DND-41 (cell line): ENCODE measurements around the gene KDELR1.
A peak's percentile ranks its signal among the peaks of the same experiment; 100 is the strongest.

Source experiments
- ATAC-seq: fragments of 200-7000 bp; cut with Tn5 transposase; 3 replicates; pipeline ENCODE4 v1.9.1; 2021; ENCODE audit warnings: low read depth; ENCODE audit not compliant: insufficient read depth
- DNase-seq: peaks from one replicate; pipeline ENCODE4 v3.0.0-alpha.2; 2020
- H2AFZ ChIP-seq: 2 replicates; pipeline ENCODE4 v1.6.0; 2012; ENCODE audit warnings: low read depth, low read length
- H3K27ac ChIP-seq: 2 replicates; pipeline ENCODE4 v1.5.1; 2012; ENCODE audit warnings: low read length, inconsistent platforms
- H3K27me3 ChIP-seq: fragments of 200-600 bp; sonication (generic); 2 replicates; pipeline ENCODE4 v1.6.0; 2012; ENCODE audit warnings: low read length, mild to moderate bottlenecking, inconsistent platforms; ENCODE audit not compliant: insufficient read depth, poor library complexity
- H3K36me3 ChIP-seq: 2 replicates; pipeline ENCODE4 v1.5.1; 2012; ENCODE audit warnings: low read length, inconsistent platforms; ENCODE audit not compliant: insufficient read depth
- H3K4me1 ChIP-seq: 2 replicates; pipeline ENCODE4 v1.5.1; 2012; ENCODE audit warnings: mild to moderate bottlenecking, low read length; ENCODE audit not compliant: insufficient read depth
- H3K4me2 ChIP-seq: 2 replicates; pipeline ENCODE4 v1.6.0; 2012; ENCODE audit warnings: mild to moderate bottlenecking, moderate library complexity, low read length, inconsistent platforms; ENCODE audit not compliant: insufficient read depth
- H3K4me3 ChIP-seq, 2 experiments: fragments of 200-600 bp in 1 of 2; shearing (Covaris generic) in 1 of 2; 2 replicates each; pipeline ENCODE4 v1.5.1; 2012 to 2016; ENCODE audit warnings: inconsistent platforms in 2 of 2, low read length in 2 of 2, mild to moderate bottlenecking in 2 of 2, low read depth in 1 of 2, moderate library complexity in 1 of 2
- H3K79me2 ChIP-seq: 2 replicates; pipeline ENCODE4 v1.6.0; 2012; ENCODE audit warnings: low read length, inconsistent platforms; ENCODE audit not compliant: insufficient read depth
- H3K9ac ChIP-seq: 2 replicates; pipeline ENCODE4 v1.6.0; 2012; ENCODE audit warnings: low read depth, mild to moderate bottlenecking, inconsistent platforms, low read length, moderate library complexity
- H3K9me3 ChIP-seq: 2 replicates; pipeline ENCODE4 v1.5.1; 2012; ENCODE audit warnings: low read length, moderate library complexity, mild to moderate bottlenecking, inconsistent platforms; ENCODE audit not compliant: insufficient read depth, severe bottlenecking
- H4K20me1 ChIP-seq: 2 replicates; pipeline ENCODE4 v1.6.0; 2012; ENCODE audit warnings: low read length; ENCODE audit not compliant: insufficient read depth
- CTCF ChIP-seq: IDR thresholded peaks from 2 replicates; pipeline ENCODE4 v1.5.1; 2012; ENCODE audit warnings: borderline replicate concordance, low read length, moderate library complexity, mild to moderate bottlenecking; ENCODE audit not compliant: poor library complexity, severe bottlenecking; ENCODE audit errors: extremely low read depth
- EZH2 ChIP-seq: IDR thresholded peaks from 3 replicates; pipeline ENCODE4 v1.6.1; 2012; ENCODE audit warnings: borderline replicate concordance, low read depth, mild to moderate bottlenecking, moderate library complexity, low read length, inconsistent platforms; ENCODE audit not compliant: severe bottlenecking

Gene KDELR1

DNA sequence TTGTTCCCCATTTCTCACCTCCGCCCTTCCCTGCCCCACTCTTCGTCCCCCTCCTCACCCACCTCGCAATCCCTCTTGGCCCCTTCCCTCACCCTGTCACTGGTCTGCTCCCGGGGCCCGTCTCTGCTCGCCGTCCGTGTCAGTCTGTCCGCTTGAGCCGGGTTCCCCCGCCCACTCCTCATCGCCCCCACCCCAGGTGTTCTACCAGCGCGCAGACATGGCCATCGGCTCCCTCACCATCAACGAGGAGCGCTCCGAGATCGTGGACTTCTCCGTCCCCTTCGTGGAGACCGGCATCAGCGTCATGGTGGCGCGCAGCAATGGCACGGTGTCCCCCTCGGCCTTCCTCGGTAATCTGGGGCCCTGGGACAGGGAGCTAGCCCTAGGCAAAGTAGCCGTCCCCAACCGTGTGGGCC is 24.5 kb upstream of the KDELR1 start:
- H3K9me3 ChIP-seq = no peaks in the 10 kb centered on the region
- no peaks in the 10 kb centered on the region for H4K20me1 ChIP-seq
- no peaks in the 10 kb centered on the region for H3K27me3 ChIP-seq
- H3K4me1 ChIP-seq = no peaks in the 10 kb centered on the region
- no peak overlapping the region for H2AFZ ChIP-seq
- no peaks in the 10 kb centered on the region for H3K79me2 ChIP-seq
- H3K4me3 ChIP-seq = no peak overlapping the region
- no peak overlapping the region for H3K27ac ChIP-seq
- TF ChIP-seq EZH2 (no peak), CTCF (no peak)
- H3K9ac ChIP-seq = no peak overlapping the region
- ATAC-seq (no peak), DNase-seq (no peak)
- no peak overlapping the region for H3K4me2 ChIP-seq
- no peaks in the 10 kb centered on the region for H3K36me3 ChIP-seq

DNA sequence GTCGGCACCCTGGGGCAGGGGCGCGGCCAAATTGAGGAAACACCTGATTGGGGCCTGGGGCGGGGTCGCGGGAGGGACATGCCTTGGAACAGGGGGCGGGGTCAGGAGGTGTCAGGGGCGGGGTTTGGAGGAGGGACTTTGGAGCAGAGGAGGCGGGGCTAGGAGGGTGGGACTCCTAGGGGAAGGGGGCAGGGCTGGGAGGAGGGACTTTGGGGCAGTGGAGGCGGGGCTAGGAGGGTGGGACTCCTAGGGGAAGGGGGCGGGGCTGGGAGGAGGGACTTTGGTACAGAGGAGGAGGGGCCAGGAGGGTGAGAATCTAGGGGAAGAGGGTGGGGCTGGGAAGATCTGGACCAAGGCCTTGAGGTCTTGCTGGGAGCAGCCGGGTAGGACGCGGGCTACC is 24.0 kb upstream of the KDELR1 start:
- H2AFZ ChIP-seq = no peak overlapping the region
- H3K36me3 ChIP-seq = no peaks in the 10 kb centered on the region
- H3K4me2 ChIP-seq = no peak overlapping the region
- no peaks in the 10 kb centered on the region for H4K20me1 ChIP-seq
- H3K79me2 ChIP-seq = no peaks in the 10 kb centered on the region
- no peaks in the 10 kb centered on the region for H3K27me3 ChIP-seq
- H3K27ac ChIP-seq = no peak overlapping the region
- DNase-seq (peak; percentile 72), ATAC-seq (peak; percentile 62; the same call in 2 of the 3 replicates)
- H3K4me1 ChIP-seq = no peaks in the 10 kb centered on the region
- TF ChIP-seq EZH2 = no peak
- no peak for TF ChIP-seq CTCF
- no peak overlapping the region for H3K9ac ChIP-seq
- no peak overlapping the region for H3K4me3 ChIP-seq
- H3K9me3 ChIP-seq = no peaks in the 10 kb centered on the region

GRCh38 chr19:48413879-48414587 is 22.7 kb upstream of the KDELR1 start:
- no peak for TF ChIP-seq EZH2
- no peak for TF ChIP-seq CTCF
- Histone ChIP-seq H3K9me3 (no peaks in the 10 kb centered on the region), H3K4me3 (no peak overlapping the region), H3K4me1 (no peaks in the 10 kb centered on the region), H3K27ac (no peak overlapping the region), H3K27me3 (no peaks in the 10 kb centered on the region), H2AFZ (no peak overlapping the region), H4K20me1 (no peaks in the 10 kb centered on the region), H3K36me3 (no peaks in the 10 kb centered on the region), H3K9ac (no peak overlapping the region), H3K79me2 (no peaks in the 10 kb centered on the region), H3K4me2 (no peak overlapping the region)
- DNase-seq (no peak), ATAC-seq (no peak)

- no peaks in the 10 kb centered on the region for H4K20me1 ChIP-seq
- no peaks in the 10 kb centered on the region for H3K27me3 ChIP-seq
- ATAC-seq = no peak
- H3K9me3 ChIP-seq = no peaks in the 10 kb centered on the region
- H3K4me2 ChIP-seq = no peak overlapping the region
- TF ChIP-seq CTCF = no peak
- no peak for TF ChIP-seq EZH2
- no peaks in the 10 kb centered on the region for H3K36me3 ChIP-seq
- DNase-seq = no peak
- H3K4me3 ChIP-seq = no peak overlapping the region
- H3K9ac ChIP-seq = no peak overlapping the region
- H3K27ac ChIP-seq = no peak overlapping the region
- no peak overlapping the region for H2AFZ ChIP-seq
- no peaks in the 10 kb centered on the region for H3K4me1 ChIP-seq
- H3K79me2 ChIP-seq = no peaks in the 10 kb centered on the region
Observed at GRCh38 chr19:48405850-48406249, 14.5 kb upstream of the KDELR1 start.
